ENCODE measurements around the gene CUZD1.
A peak's percentile ranks its signal among the peaks of the same experiment; 100 is the strongest.
"Not testable (repeated sequence)": the region's sequence is repeated elsewhere in the genome, so short reads cannot be mapped to it uniquely, and the experiment has no call there.

The CUZD1 gene

GRCh38 chr10:122845783-122846332, at the start of gene CUZD1:
Gene CUZD1, minus strand, starts transcription at chr10:122845857. Its CDS starts 14 bp downstream, at chr10:122845843.
- no peak for FAIRE-seq

- no peak for FAIRE-seq
Measured at GRCh38 chr10:122894261-122894944, 48.7 kb upstream of the CUZD1 start.

- FAIRE-seq: no peak
Measured at GRCh38 chr10:122884166-122884565, 38.5 kb upstream of the CUZD1 start.

- no peak for FAIRE-seq
Measured at GRCh38 chr10:122882766-122883165, 37.1 kb upstream of the CUZD1 start.

GRCh38 chr10:122879339-122880273, 33.9 kb upstream of the CUZD1 start, which contains the start of gene FAM24B:
Gene FAM24B, minus strand, starts transcription at chr10:122879581. Its CDS starts 29,066 bp downstream, at chr10:122850515.
- FAIRE-seq: peak; percentile 36

GRCh38 chr10:122878799-122879338, 33.2 kb upstream of the CUZD1 start:
- no peak for FAIRE-seq

- no peak for FAIRE-seq
Measured at GRCh38 chr10:122877264-122877663, 31.6 kb upstream of the CUZD1 start.

- FAIRE-seq: no peak
Measured at GRCh38 chr10:122876467-122876855, 30.8 kb upstream of the CUZD1 start.

GRCh38 chr10:122875843-122876466, 30.3 kb upstream of the CUZD1 start:
- no peak for FAIRE-seq

GRCh38 chr10:122871947-122872346, 26.3 kb upstream of the CUZD1 start:
- not testable (repeated sequence) for FAIRE-seq

GRCh38 chr10:122868768-122869167, 23.1 kb upstream of the CUZD1 start:
- not testable (repeated sequence) for FAIRE-seq

- not testable (repeated sequence) for FAIRE-seq
Measured at GRCh38 chr10:122866757-122867482, 21.3 kb upstream of the CUZD1 start.

GRCh38 chr10:122864901-122865300, 19.2 kb upstream of the CUZD1 start:
- no peak for FAIRE-seq

- FAIRE-seq: no peak
Measured at GRCh38 chr10:122864194-122864592, 18.5 kb upstream of the CUZD1 start.

- FAIRE-seq: no peak
Measured at GRCh38 chr10:122863216-122864193, 17.8 kb upstream of the CUZD1 start.

GRCh38 chr10:122861711-122862161, 16.1 kb upstream of the CUZD1 start:
- FAIRE-seq: no peak

- FAIRE-seq: no peak
Measured at GRCh38 chr10:122859527-122859926, 13.9 kb upstream of the CUZD1 start.

GRCh38 chr10:122858042-122858441, 12.4 kb upstream of the CUZD1 start:
- not testable (repeated sequence) for FAIRE-seq

- FAIRE-seq: no peak
Measured at GRCh38 chr10:122856902-122857301, 11.2 kb upstream of the CUZD1 start.

- FAIRE-seq: no peak
Measured at GRCh38 chr10:122855745-122856144, 10.1 kb upstream of the CUZD1 start.

- no peak for FAIRE-seq
Measured at GRCh38 chr10:122854648-122855047, 9.0 kb upstream of the CUZD1 start.

Measured in TTC549 (cell line).